Measurements from ENCODE around the gene CXorf49.
"Not testable (repeated sequence)": the region's sequence is repeated elsewhere in the genome, so short reads cannot be mapped to it uniquely, and the experiment has no call there.

CXorf49 gene

GRCh38 chrX:71718185-71718584 is at the start of gene CXorf49:
Gene CXorf49 (minus strand): TSS chrX:71718285. CDS start chrX:71718151, 134 bp downstream.
- DNase-seq (ENCODE audit: low read depth) = not testable (repeated sequence)

DNA sequence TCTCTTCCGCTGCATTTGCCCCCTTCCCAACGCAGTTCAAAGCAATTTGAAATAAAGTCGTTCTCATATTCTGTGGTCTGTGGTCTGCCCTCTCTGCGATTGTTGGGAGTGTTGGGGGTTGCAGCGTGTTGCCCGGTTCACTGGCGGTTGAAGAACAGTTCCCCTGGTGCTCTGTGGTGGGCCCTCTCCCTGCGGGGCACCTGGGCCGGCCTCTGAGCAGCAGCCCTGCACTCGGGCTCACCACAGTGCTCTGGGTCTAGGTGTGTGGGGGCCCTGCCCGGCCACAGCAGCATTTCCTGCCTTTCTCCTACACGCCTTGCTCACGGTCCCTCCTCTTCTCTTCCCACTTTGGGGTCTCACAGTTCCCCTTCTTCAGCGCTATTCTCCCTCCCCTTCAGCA is 49.0 kb upstream of the CXorf49 start:
- not testable (repeated sequence) for DNase-seq (ENCODE audit: low read depth)

GRCh38 chrX:71765613-71766012 is 47.5 kb upstream of the CXorf49 start:
- not testable (repeated sequence) for DNase-seq (ENCODE audit: low read depth)

DNA sequence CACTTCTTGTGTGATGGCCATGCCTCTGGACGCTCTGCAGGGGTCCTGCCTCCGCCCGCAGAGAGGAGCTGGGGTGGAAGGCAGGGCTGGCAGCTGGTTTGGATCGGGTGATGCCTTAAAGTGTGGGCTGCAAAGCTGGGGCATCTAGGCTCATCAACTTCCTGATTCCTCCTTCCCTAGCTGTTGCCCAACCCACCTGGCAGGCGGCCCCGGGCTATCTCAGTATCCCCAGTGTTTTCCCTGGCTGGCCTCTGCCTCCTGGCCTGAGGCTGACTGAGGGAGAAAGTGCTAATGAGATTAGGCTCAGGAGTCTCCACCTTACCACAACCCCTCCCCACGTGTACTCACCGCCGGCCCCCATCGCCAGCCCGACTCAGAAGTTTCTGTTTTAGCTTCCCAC is 46.7 kb upstream of the CXorf49 start:
- DNase-seq (ENCODE audit: low read depth) = not testable (repeated sequence)

GRCh38 chrX:71763049-71763448 is 45.0 kb upstream of the CXorf49 start, which contains the start of gene CXorf49B:
Gene CXorf49B (plus strand): TSS chrX:71763349. CDS start chrX:71763424, 75 bp downstream.
- not testable (repeated sequence) for DNase-seq (ENCODE audit: low read depth)

GRCh38 chrX:71760688-71761281 is 42.7 kb upstream of the CXorf49 start:
- DNase-seq (ENCODE audit: low read depth) = not testable (repeated sequence)

- DNase-seq (ENCODE audit: low read depth) = not testable (repeated sequence)
Observed at GRCh38 chrX:71720289-71720886, 2.3 kb upstream of the CXorf49 start.

GRCh38 chrX:71719195-71719594 is 1.1 kb upstream of the CXorf49 start:
- not testable (repeated sequence) for DNase-seq (ENCODE audit: low read depth)

DNA sequence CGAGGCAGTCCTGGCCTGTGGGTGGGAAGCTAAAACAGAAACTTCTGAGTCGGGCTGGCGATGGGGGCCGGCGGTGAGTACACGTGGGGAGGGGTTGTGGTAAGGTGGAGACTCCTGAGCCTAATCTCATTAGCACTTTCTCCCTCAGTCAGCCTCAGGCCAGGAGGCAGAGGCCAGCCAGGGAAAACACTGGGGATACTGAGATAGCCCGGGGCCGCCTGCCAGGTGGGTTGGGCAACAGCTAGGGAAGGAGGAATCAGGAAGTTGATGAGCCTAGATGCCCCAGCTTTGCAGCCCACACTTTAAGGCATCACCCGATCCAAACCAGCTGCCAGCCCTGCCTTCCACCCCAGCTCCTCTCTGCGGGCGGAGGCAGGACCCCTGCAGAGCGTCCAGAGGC is 1.8 kb downstream of the CXorf49 start:
- DNase-seq (ENCODE audit: low read depth) = not testable (repeated sequence)

DNA sequence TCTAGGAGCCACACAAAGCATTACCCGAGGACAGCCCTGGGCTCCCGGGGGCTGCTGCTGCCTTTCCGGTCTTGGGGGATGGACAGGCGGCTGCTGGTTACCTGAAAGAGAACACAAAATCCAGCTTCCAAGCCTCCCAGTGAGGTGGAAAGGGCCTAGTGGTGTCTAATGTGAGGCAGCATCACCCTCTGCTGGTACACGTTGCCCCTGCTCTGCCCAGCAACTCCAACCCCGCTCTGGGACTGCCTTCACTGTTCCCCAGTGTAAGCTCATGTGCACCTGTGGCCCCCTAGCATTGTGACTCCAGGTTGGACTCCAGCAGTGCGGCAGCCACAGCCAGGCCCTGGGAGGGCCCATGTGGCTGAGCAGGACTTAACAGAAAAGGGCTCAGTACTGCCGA is 2.5 kb downstream of the CXorf49 start:
- DNase-seq (ENCODE audit: low read depth) = not testable (repeated sequence)

- not testable (repeated sequence) for DNase-seq (ENCODE audit: low read depth)
Observed at GRCh38 chrX:71714064-71714463, 4.0 kb downstream of the CXorf49 start.

- not testable (repeated sequence) for DNase-seq (ENCODE audit: low read depth)
Observed at GRCh38 chrX:71702853-71703252, 15.2 kb downstream of the CXorf49 start.

DNA sequence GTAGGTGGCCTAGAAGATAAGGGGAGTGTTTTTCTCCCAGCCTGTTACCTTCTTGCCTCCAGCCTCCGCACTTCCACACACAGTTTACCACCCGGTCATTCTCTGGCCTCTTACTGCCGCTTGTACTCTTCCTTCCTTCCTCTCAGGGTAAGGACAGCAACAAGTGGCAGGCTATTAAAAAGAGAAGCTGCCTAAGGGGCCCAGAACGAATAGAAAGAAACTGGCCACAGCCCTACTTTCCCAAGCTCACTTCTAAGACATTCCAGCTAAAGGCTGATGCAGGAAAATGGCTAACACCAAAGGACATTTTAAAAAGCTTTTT is 19.1 kb downstream of the CXorf49 start:
- DNase-seq (ENCODE audit: low read depth) = not testable (repeated sequence)

DNA sequence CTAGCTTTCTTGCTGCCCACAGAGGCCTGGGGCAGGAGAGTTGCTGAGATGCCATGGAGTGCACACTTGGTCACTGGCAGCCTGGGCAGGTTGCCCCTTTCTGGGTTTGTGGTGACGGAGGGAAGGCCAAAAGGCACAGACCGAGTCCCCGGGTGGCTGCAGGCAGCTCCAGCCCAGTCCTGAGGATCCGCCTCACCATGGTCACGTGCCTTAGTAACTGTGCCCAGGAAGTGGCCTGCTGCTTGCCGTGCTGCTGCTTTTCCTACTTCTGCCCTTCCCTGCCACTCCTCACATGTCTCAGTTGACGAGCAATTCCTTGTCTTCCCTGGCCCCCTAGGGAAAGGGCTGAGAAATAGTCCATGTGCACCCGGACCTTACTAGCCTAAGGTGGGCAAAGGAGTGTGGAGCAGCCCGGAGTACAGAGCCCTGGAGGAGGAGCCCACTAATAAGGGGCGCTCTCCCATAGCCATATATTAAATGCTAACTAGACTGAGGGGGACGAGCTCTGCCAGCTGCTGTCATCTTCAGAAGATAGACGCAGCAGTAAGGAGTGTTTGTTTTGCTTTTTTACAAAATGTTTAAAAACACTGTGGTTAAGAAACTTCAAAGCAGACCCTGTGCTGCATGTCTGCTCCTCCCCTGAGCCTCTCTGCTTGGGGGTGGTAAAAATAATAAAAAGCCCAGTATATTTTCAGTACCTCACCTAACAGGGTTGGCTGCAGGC is 19.6 kb downstream of the CXorf49 start:
- DNase-seq (ENCODE audit: low read depth) = not testable (repeated sequence)

- not testable (repeated sequence) for DNase-seq (ENCODE audit: low read depth)
Observed at GRCh38 chrX:71697466-71698298, 20.4 kb downstream of the CXorf49 start.

DNA sequence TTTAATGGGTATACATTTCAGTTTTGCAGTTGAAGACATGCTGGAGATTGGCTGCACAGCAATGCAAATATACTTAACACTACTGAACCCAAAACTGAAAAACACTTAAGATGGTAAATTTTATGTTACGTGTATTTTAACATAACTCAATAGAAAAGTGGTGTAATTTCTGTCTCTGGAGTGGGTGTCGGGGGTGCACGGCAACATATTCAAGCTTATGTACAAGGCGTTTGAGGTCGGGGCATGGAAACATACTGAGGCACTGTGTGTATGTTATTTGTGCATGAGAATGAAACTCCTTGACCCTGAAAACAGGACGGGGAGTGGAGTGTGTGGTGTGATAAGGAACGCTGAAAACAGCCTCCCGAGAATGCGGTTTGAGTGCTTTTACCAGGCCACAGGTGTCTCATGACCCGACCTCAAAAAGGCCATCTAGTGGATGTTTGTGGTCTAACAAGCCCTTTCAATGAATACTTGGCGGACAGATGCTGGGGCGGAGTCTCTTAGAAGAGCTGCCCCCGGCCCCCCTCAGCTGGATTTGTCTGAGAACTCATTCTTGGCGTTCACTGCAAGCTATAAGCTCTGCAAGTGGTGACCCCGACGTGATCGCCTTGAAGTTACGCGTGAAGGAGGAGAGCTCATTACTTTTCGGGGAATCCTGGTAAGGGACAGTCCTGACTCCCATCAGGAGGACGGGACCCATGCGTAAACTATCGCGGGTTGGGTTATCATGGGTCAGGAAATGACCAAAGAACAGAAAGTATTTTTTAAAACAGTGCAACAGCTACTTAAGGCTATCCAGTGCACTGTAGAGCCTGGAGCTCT is 21.2 kb downstream of the CXorf49 start:
- not testable (repeated sequence) for DNase-seq (ENCODE audit: low read depth)

DNA sequence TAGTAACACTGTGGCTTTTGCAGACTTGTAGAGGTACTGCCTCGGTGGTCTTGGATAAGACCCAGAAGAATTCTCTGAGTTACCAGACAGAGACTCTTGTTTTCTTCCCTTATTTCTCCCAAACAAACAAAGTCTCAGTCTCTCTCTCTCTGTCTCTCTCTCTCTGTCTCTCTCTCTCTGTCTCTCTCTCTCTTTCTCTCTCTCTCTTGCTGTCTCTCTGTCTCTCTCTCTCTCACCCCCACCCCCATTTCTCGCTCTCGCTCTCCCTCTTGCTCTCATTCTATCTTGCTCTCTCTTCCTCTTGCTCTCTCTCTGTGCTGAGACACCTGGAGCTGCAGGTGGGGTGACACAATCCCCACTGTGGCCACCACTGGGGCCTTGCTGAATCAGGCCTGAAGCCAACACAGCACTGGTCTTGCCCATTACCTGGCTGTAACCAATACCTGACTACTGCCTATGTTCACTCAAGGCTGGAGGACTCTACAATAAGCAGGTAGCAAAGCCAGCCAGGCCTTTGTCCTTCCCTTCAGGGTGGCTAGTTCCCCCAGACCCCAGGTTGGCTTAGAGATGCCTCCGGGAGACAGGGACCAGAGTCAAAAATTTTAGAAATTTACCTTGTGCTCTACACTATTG is 38.4 kb downstream of the CXorf49 start:
- DNase-seq (ENCODE audit: low read depth) = no peak

- DNase-seq (ENCODE audit: low read depth) = not testable (repeated sequence)
Observed at GRCh38 chrX:71677195-71677594, 40.9 kb downstream of the CXorf49 start.

- DNase-seq (ENCODE audit: low read depth) = not testable (repeated sequence)
Observed at GRCh38 chrX:71676068-71676795, 41.9 kb downstream of the CXorf49 start.

DNA sequence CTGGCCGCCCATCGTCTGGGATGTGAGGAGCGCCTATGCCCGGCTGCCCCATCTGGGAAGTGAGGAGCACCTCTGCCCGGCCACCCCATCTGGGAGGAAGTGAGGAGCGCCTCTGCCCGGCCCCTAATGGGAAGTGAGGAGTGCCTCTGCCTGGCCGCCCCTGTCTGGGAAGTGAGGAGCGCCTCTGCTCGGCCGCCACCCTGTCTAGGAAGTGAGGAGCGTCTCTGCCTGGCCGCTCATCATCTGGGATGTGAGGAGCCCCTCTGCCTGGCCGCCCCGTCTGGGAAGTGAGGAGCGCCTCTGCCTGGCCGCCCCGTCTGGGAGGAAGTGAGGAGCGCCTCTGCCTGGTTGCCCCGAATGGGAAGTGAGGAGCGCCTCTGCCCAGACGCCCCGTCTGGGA is 42.4 kb downstream of the CXorf49 start:
- not testable (repeated sequence) for DNase-seq (ENCODE audit: low read depth)

Measured in stimulated activated CD8-positive, alpha-beta memory T cell treated with anti-CD3 and anti-CD28 coated beads, Interleukin-15, amount 100 ng/mL, for 24 hours (primary cell).